HG03439 (cell line): Measurements from ENCODE around the gene BPIFA3.

Experiments
- ATAC-seq: cut with Tn5 transposase; IDR thresholded peaks from one replicate; pipeline ENCODE4 v1.9.1; 2021; ENCODE audit warnings: mild to moderate bottlenecking, moderate library complexity; ENCODE audit not compliant: unreplicated experiment

BPIFA3 gene

DNA sequence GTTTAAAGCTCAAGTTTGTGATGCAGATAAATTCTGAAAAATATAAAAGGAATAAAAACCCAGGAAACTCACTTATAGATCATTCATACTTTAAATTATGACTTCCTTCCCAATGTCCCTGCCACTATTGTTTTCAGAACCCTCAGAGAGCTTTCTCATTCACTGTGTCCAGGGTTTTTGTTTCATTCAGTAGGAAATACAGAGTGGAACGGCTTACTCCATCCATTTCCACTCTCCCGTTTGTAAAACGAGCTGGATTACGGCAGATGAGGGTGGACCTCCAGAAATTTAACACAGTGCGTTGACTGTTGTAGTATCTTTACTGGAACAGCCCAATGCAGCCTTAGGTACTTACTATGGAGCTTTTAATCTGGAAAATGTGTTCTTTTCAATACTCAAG lies 42.2 kb downstream of the BPIFA3 start:
- no peak for ATAC-seq

- ATAC-seq, result no peak
Observed at GRCh38 chr20:33261465-33261864, 44.3 kb downstream of the BPIFA3 start.

GRCh38 chr20:33262658-33263065 lies 45.5 kb downstream of the BPIFA3 start:
- no peak for ATAC-seq

DNA sequence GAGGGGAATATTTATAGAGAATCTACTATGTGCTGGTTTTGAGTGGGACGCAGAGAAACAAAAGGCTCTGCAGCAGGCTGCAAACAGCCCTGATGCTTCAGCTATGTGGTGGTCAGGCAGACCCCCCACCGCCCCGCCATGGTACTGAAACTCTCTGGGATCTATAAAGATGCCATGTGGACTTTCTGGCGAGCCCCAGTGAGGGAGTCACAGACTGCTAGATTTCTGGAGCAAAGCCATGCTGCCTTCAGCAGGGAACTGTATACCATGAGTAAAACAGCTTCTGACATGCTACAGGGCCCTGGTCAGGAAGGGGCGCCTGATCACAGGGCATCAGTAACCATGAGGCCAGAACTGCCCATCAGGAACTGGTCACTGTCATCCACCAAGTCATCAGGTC lies 46.6 kb downstream of the BPIFA3 start:
- ATAC-seq, result no peak

- ATAC-seq, result no peak
Observed at GRCh38 chr20:33267701-33268100, 50.5 kb downstream of the BPIFA3 start.

GRCh38 chr20:33272155-33272873 lies 55.2 kb downstream of the BPIFA3 start:
- no peak for ATAC-seq

GRCh38 chr20:33273117-33273851 lies 56.1 kb downstream of the BPIFA3 start:
- no peak for ATAC-seq

DNA sequence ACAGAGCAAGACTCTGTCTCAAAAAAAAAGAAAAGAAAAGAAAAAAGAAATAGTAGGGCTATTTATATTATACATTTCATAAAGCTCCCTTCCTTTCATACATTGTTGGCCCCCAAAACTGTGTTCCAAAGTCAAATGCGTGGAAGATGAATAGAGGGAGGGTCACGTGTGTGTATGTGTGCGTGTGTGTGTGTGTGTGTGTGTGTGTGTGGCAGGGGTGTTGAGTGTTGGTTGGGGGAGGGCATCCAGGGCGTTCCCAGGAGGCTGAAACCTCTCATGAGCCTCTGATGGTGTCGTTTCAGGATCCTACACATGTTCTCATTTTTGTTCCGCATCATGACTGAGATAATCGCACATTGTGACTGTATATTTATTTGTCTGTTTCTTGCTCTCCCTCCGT lies 58.1 kb downstream of the BPIFA3 start:
- no peak for ATAC-seq

GRCh38 chr20:33275871-33276270 lies 58.7 kb downstream of the BPIFA3 start:
- no peak for ATAC-seq

DNA sequence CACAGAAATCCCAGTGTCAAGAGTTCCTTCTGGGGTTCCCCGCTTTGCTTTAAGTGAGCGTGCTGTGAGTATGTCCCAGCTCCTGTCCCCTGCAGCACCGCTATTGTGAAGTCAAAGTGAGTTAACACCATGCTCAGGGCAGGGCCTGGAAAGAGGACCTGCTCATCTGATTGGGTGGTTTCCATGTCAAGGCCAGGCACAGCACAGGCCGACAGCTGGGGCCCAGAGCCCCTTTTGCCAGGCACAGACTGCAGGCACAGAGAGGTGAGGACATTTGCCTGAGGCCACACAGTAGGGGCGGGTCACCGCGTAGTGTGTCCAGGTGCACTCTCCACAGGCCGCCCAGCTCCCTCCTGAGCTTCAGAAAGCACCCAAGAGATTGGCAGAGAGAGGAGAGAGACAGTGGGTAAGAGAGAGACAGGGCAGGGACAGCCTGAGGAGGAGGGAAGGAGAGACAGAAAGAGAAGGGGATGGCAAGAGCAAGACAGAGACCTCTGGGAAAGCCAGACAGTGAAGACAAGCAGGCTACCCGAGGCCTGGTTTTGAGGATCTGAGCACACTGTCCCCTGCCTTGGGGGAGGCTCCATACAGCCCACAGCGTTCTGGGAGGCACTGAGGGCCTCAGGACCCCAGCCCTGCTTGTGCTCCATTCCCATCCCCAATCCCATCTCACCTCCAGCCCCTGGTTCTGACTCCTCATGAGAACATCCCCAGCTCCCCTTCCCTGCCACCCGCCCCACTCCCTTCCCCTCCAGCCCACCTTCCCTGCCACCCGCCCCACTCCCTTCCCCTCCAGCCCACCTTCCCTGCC lies 59.4 kb downstream of the BPIFA3 start:
- ATAC-seq, result no peak
